Measurements from ENCODE around the gene HERPUD2. TPM values are rescaled to one million over a fixed set of nuclear protein-coding genes. Genes with fewer than 3 reads are reported as not detected.

Gene HERPUD2
- total and polyA plus RNA-seq, 2 experiments from 2014 or later, result 25.5 to 28.0 TPM

DNA sequence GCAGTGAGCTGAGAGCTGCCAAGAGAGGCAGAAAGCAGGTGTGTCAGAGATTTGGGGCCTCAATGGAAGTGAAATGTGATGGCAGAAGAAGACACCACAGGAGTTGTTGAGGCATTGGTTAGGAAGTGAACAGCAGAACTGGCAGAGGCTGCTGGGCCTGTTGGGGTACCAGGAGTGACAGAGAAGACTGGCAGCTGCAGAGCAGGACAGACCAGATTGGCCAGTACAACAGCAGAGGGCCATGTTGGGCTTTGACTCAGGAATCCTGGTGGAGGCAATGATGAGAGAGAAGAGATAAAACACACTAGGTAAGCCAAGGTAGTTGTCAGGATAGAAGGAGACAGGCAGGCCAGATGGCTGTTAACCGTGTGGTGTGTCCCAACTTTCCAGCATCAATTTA is 19.9 kb upstream of the HERPUD2 start:
- Histone ChIP-seq H3K36me3 (replicated peaks; ENCODE audit: insufficient read depth, low read depth) (no peaks in the 10 kb centered on the region), H3K4me3 (no peak overlapping the region), H4K20me1 (ENCODE audit: insufficient read depth, poor library complexity, severe bottlenecking) (no peaks in the 10 kb centered on the region), H3K4me1 (ENCODE audit: insufficient read depth) (peaks cover 27% of the 10 kb centered on the region), H3K79me2 (no peaks in the 10 kb centered on the region), H2AFZ (no peak overlapping the region), H3K27me3 (no peaks in the 10 kb centered on the region), H3K27ac (no peak overlapping the region), H3K9me3 (ENCODE audit: low read depth) (no peaks in the 10 kb centered on the region), H3K9me2 (replicated peaks; ENCODE audit: insufficient read depth) (no peaks in the 10 kb centered on the region), H3K4me2 (no peak overlapping the region)
- WGBS (ENCODE audit: low lambda C conversion rate, missing lambda C conversion rate), result 77% methylated on average over 1 of the region's 1 CpG
- DNase-seq (ENCODE audit: low spot score), result no peak
- TF ChIP-seq, protein P1, sequence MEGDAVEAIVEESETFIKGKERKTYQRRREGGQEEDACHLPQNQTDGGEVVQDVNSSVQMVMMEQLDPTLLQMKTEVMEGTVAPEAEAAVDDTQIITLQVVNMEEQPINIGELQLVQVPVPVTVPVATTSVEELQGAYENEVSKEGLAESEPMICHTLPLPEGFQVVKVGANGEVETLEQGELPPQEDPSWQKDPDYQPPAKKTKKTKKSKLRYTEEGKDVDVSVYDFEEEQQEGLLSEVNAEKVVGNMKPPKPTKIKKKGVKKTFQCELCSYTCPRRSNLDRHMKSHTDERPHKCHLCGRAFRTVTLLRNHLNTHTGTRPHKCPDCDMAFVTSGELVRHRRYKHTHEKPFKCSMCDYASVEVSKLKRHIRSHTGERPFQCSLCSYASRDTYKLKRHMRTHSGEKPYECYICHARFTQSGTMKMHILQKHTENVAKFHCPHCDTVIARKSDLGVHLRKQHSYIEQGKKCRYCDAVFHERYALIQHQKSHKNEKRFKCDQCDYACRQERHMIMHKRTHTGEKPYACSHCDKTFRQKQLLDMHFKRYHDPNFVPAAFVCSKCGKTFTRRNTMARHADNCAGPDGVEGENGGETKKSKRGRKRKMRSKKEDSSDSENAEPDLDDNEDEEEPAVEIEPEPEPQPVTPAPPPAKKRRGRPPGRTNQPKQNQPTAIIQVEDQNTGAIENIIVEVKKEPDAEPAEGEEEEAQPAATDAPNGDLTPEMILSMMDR (IDR thresholded peaks at IDR 0.05; ENCODE audit: poor library complexity), result no peak
- TF ChIP-seq EZH2phosphoT487 (IDR thresholded peaks at IDR 0.05; ENCODE audit: low read depth, severe bottlenecking, unreplicated experiment), result no peak
- no peak for TF ChIP-seq EZH2 (IDR thresholded peaks at IDR 0.05; ENCODE audit: borderline replicate concordance)

DNA sequence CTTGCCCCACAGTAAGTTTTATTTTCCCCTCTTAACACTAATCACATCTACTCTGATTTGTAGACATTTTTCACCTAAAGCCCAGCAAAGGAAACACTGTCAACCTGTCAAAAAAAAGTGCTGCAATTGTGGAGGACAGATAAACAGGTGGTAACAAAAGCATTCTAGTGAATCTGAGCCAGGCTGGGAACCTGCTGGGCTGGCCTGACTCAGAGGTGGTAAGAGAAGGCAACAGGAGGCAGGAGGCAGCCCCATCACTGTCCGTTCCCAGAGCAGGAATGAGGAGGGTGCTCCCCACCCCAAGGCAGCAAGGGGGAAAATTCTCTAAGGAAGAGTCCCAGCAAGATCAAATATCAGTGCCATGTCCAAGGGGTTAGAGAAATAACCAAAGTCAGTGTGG is 19.5 kb upstream of the HERPUD2 start:
- Histone ChIP-seq H4K20me1 (ENCODE audit: insufficient read depth, poor library complexity, severe bottlenecking) (no peaks in the 10 kb centered on the region), H3K27me3 (no peaks in the 10 kb centered on the region), H3K4me1 (ENCODE audit: insufficient read depth) (peaks cover 27% of the 10 kb centered on the region), H2AFZ (no peak overlapping the region), H3K9me2 (replicated peaks; ENCODE audit: insufficient read depth) (no peaks in the 10 kb centered on the region), H3K79me2 (no peaks in the 10 kb centered on the region), H3K36me3 (replicated peaks; ENCODE audit: insufficient read depth, low read depth) (no peaks in the 10 kb centered on the region), H3K9me3 (ENCODE audit: low read depth) (no peaks in the 10 kb centered on the region), H3K4me2 (no peak overlapping the region), H3K27ac (no peak overlapping the region), H3K4me3 (no peak overlapping the region)
- TF ChIP-seq, protein P1 (IDR thresholded peaks at IDR 0.05; ENCODE audit: poor library complexity), result no peak
- TF ChIP-seq EZH2 (IDR thresholded peaks at IDR 0.05; ENCODE audit: borderline replicate concordance) (no peak), EZH2phosphoT487 (IDR thresholded peaks at IDR 0.05; ENCODE audit: low read depth, severe bottlenecking, unreplicated experiment) (no peak)
- 78% methylated on average over 1 of the region's 1 CpG for WGBS (ENCODE audit: low lambda C conversion rate, missing lambda C conversion rate)
- no peak for DNase-seq (ENCODE audit: low spot score)

DNA sequence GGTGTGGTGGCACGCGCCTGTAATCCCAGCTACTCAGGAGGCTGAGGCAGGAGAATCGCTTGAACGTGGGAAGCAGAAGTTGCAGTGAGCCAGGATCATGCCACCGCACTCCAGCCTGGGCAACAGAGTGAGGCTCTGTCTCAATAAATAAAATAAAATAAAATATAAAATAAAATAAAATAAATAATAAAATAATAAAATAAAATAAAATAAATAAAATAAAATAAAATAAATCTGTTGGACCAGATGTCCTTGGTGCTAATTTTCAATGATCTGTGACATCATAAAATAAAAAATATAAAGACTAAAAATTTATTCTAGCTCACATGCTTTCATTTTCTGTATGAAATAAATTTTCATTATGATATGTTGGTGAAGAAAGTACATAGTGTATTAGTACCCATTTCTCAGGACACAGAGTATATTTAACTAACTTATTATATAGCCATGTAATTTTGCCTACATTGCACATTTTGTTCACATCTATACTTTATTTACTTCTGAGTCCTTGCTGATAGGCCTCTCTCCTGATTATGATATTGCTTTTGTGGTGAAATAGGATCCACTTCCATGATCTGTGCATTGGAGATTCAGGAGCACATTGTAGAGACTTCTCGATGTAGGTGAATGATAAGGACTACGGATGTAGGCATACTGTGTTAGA is 17.8 kb upstream of the HERPUD2 start:
- no peaks in the 10 kb centered on the region for H3K79me2 ChIP-seq
- no peak overlapping the region for H2AFZ ChIP-seq
- no peaks in the 10 kb centered on the region for H4K20me1 ChIP-seq (ENCODE audit: insufficient read depth, poor library complexity, severe bottlenecking)
- H3K27ac ChIP-seq, result no peak overlapping the region
- 95% methylated on average over 7 of the region's 7 CpGs for WGBS (ENCODE audit: low lambda C conversion rate, missing lambda C conversion rate)
- no peak for DNase-seq (ENCODE audit: low spot score)
- H3K4me2 ChIP-seq, result no peak overlapping the region
- peaks cover 17% of the 10 kb centered on the region for H3K4me1 ChIP-seq (ENCODE audit: insufficient read depth)
- no peaks in the 10 kb centered on the region for H3K9me3 ChIP-seq (ENCODE audit: low read depth)
- H3K4me3 ChIP-seq, result no peak overlapping the region
- no peaks in the 10 kb centered on the region for H3K36me3 ChIP-seq (replicated peaks; ENCODE audit: insufficient read depth, low read depth)
- H3K9me2 ChIP-seq (replicated peaks; ENCODE audit: insufficient read depth), result no peaks in the 10 kb centered on the region
- H3K27me3 ChIP-seq, result no peaks in the 10 kb centered on the region
- TF ChIP-seq EZH2 (IDR thresholded peaks at IDR 0.05; ENCODE audit: borderline replicate concordance), result no peak

DNA sequence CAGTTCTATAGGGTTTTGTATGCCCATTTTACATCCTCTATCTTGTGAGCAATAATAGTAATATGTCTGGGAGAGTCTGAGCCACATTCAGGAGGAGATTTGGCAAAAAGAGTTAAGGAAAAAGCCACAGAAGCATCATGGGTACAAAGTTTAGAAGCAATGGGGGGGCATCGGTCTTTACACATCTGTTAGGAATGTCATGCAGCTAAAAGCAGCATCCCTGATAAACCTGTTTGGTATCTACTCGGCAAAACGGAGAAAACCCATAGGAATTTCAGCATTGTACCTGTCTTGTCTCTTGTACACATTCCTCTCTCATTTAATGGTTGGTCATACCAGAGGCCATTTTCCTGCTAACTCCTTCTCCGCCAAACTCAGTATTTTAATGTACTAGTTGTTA is 12.5 kb upstream of the HERPUD2 start:
- no peaks in the 10 kb centered on the region for H3K27me3 ChIP-seq
- no peaks in the 10 kb centered on the region for H3K9me3 ChIP-seq (ENCODE audit: low read depth)
- no peaks in the 10 kb centered on the region for H4K20me1 ChIP-seq (ENCODE audit: insufficient read depth, poor library complexity, severe bottlenecking)
- peaks cover 3% of the 10 kb centered on the region for H3K4me1 ChIP-seq (ENCODE audit: insufficient read depth)
- no peak overlapping the region for H3K27ac ChIP-seq
- 42% methylated on average over 4 of the region's 4 CpGs for WGBS (ENCODE audit: low lambda C conversion rate, missing lambda C conversion rate)
- no peaks in the 10 kb centered on the region for H3K79me2 ChIP-seq
- no peak overlapping the region for H2AFZ ChIP-seq
- TF ChIP-seq EZH2phosphoT487 (IDR thresholded peaks at IDR 0.05; ENCODE audit: low read depth, severe bottlenecking, unreplicated experiment) (no peak), EZH2 (IDR thresholded peaks at IDR 0.05; ENCODE audit: borderline replicate concordance) (no peak)
- TF ChIP-seq, protein P1 (IDR thresholded peaks at IDR 0.05; ENCODE audit: poor library complexity), result no peak
- H3K9me2 ChIP-seq (replicated peaks; ENCODE audit: insufficient read depth), result no peaks in the 10 kb centered on the region
- DNase-seq (ENCODE audit: low spot score), result no peak
- no peak overlapping the region for H3K4me2 ChIP-seq
- no peaks in the 10 kb centered on the region for H3K36me3 ChIP-seq (replicated peaks; ENCODE audit: insufficient read depth, low read depth)
- H3K4me3 ChIP-seq, result no peak overlapping the region

All from hepatocyte (in vitro differentiated cells).